Left forelimb (tissue), 1 donor: ENCODE data around the gene COX11.

Source experiments
- DNase-seq: peaks from one replicate; pipeline ENCODE4 v3.0.0-alpha.2; 2018; ENCODE audit warnings: low spot score

COX11 gene

DNA sequence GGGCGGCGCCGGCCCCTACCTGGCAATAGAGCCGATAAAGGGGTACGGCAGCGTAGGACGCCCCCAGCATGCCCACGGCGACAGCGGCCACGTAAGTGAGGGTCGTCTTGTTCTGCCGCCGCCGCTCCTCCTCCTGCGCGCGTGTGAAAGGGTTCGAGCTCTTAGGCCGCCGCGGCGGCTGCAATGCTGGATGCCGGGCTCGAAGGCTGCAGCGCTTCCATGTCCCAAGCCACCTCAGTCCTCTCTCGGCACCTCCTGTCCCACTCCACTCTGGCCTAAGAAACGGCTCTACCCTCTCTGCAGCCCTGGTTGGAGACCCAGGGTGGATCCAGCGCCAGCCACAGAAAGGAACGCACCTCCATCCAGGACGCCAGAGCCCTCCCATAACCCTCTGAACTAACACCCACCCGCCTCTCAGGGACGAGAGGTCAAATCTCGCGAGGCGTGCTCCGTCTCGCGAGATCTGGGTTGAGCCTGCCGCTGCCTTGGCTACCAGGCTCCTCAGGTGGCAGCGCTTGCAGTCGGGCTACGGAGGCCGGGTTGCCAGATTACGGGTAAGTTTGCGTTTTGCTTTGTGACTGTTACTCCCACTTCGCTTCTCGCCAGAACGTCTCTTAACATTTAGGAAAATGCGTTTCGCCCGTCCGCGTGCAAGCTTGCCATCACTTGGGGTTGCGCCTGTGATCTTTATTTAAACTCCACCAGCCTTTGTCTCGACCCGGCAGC, at the start of gene COX11, which contains the start of gene STXBP4:
Gene COX11, minus strand, starts transcription at position 393 of the 726 bp plus-strand sequence. Its CDS starts 8 bp downstream, at position 385.
Gene STXBP4, plus strand, starts transcription at position 504 of the 726 bp plus-strand sequence. CDS start 17,455 bp downstream, outside the sequence.
- peak; percentile 95 for DNase-seq

GRCh38 chr17:55005520-55005919, 37.1 kb upstream of the COX11 start:
- no peak for DNase-seq

DNA sequence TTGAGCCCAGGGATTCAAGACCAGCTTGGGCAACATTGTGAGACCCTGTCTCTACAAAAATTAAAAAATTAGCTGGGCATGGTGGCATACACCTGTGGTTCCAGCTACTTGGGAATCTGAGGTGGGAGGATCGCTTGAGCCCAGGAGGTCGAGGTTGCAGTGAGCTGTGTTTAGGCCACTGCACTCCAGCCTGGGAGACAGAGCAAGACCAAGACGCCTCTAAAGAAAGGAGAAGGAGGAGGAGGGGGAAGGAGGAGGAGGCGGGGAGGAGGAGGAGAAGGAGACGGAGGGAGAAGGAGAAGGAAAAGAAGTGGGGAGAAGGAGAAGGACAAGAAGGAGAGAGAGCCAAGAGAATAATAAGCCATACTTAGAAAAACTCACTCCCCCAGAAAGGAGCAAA, 36.0 kb upstream of the COX11 start:
- DNase-seq: no peak

DNA sequence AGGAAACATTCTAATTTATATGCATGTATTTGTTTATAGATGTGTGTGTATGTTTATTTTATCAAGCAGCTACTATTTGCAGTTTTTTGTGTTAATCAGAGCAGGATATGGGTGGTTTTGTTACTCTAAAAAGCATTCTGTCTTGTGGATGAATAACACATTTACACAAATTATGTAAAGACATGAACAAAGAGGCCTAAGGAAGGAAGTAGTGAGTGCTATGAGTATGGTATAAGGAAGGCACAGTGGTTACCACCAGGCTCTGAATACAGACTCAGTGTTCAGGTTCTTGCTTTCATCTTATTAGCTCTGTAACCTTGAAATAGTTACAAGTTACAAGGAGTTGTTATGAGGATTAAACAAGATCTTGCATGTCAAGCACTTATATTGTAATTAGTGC, 34.0 kb upstream of the COX11 start:
- no peak for DNase-seq

- DNase-seq: no peak
Observed at GRCh38 chr17:54996441-54996840, 28.0 kb upstream of the COX11 start.

DNA sequence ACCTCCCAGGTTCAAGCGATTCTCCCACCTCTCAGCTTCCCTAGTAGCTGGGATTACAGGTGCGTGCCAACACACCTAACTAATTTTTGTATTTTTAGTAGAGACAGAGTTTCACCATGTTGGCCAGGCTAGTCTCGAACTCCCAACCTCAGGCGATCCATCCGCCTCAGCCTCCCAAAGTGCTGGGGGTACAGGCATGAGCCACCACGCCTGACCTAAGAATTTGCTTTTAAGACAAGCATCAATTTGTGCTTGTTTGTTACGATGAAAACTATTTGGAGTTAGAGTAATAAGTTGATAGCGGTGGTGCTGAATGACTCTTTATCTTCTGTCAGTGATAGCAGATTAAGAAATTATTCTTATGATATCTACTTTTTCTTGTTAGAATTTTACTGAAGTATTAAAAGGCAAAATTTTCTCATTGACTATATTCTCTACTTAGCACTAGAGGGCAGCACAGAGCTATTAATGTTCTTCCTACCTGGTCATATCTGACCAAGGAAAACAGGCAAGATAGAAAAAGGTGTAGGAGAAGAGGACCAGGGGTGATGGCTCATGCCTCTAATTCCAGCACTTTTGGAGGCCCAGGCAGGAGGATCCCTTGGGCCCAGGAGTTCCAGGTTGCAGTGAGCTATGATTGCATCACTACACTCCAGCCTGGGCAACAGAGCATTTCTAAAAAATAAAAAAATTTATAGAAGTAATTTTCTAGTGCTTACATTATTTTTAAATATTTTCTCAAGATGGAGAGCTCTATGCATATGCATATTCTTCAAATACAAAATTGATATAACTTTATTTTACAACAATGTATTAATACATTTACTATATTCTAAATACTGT, 24.6 kb upstream of the COX11 start:
- DNase-seq: no peak

GRCh38 chr17:54991567-54991966, 23.1 kb upstream of the COX11 start:
- DNase-seq: no peak

- no peak for DNase-seq
Observed at GRCh38 chr17:54990118-54990517, 21.7 kb upstream of the COX11 start.

DNA sequence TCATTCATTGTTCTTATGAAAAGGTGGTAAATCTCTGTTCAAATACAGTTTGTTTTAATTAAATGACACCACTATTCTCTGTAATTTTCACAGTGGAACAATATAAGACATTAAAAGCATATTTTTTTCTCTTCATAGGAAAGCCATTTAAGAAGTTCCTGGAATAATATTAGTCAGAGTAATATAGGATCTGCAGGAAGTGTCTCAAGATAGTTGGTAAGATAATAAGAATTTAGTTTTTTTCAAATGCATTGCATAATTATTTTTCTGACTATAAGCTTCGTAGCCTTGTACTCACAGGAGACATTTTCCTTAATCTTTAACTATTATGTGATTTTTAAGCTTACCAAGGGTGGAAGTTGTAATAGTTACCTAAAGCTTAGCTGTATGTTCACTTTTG, 17.0 kb upstream of the COX11 start:
- DNase-seq: no peak

GRCh38 chr17:54983260-54983659, 14.8 kb upstream of the COX11 start:
- no peak for DNase-seq

GRCh38 chr17:54982399-54982798, 13.9 kb upstream of the COX11 start:
- no peak for DNase-seq

- DNase-seq: no peak
Observed at GRCh38 chr17:54980375-54980774, 11.9 kb upstream of the COX11 start.

- no peak for DNase-seq
Observed at GRCh38 chr17:54979657-54980056, 11.2 kb upstream of the COX11 start.

- no peak for DNase-seq
Observed at GRCh38 chr17:54977744-54978143, 9.3 kb upstream of the COX11 start.

DNA sequence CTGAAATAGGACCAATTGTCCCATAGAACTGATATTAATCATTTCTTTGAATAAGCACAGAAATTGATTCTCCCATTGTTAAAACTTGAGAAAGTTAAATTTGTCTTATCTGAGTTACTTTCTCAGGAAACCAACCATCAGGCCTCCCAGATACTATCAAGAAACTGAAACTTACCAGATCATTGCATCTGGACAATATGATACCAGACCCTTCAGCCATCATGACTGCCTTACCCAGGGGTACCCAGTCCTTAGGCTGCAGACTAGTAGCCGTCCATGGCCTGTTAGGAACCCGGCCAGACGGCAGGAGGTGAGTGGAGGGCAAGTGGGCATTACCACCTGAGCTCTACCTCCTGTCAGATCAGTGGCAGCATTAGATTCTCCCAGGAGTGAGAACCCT, 7.9 kb upstream of the COX11 start:
- no peak for DNase-seq

DNA sequence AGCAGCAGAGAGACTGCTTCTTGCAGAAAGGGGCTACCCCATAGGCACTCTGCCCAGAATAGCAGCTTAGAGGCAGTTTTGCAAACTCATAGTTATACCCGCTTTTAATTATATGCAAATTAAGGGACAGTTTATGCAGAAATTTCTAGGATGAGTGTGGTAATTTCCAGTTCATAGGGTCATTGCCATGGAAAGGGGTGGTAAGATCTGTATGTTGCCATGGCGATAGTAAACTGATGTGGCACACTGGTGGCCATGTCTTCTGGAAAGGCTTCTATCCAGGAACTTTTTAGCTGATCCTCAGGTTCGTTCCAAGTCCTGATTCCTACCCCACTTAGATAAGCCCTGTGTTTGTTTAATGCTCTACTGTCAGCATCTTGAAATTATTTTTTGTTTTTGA, 6.3 kb upstream of the COX11 start:
- no peak for DNase-seq

- no peak for DNase-seq
Observed at GRCh38 chr17:54972406-54973138, 4.1 kb upstream of the COX11 start.

- no peak for DNase-seq
Observed at GRCh38 chr17:54971901-54972300, 3.4 kb upstream of the COX11 start.

GRCh38 chr17:54971147-54971546, 2.7 kb upstream of the COX11 start:
- DNase-seq: no peak

GRCh38 chr17:54969658-54970572, 1.5 kb upstream of the COX11 start:
- no peak for DNase-seq

GRCh38 chr17:54968988-54969332, 506 bp upstream of the COX11 start:
- no peak for DNase-seq
